BLaER1 treated with 17β-estradiol and CSF1 and Interleukin-3, amounts not matched to agents 10 nM and 100 nM (cell line): ENCODE measurements around the gene SH2D5.

Experiments used
- H3K27ac ChIP-seq, 11 experiments: shearing (Covaris generic); formaldehyde crosslinking; 2 replicates each; pipeline ENCODE4 v1.8.1; 2022
- H3K27me3 ChIP-seq, 11 experiments: shearing (Covaris generic); formaldehyde crosslinking; 2 replicates each; pipeline ENCODE4 v1.8.1; 2022
- H3K36me3 ChIP-seq, 11 experiments: shearing (Covaris generic); formaldehyde crosslinking; 2 replicates each; pipeline ENCODE4 v1.8.1; 2022
- H3K4me1 ChIP-seq, 10 experiments: shearing (Covaris generic); formaldehyde crosslinking; 2 replicates each; pipeline ENCODE4 v1.8.1; 2022
- H3K4me2 ChIP-seq, 11 experiments: shearing (Covaris generic); formaldehyde crosslinking; 2 replicates each; pipeline ENCODE4 v1.8.1; 2022
- H3K4me3 ChIP-seq, 10 experiments: shearing (Covaris generic); formaldehyde crosslinking; 2 replicates each; pipeline ENCODE4 v1.8.1; 2022
- H3K9ac ChIP-seq, 11 experiments: shearing (Covaris generic); formaldehyde crosslinking; 2 replicates each; pipeline ENCODE4 v1.8.1; 2022
- H3K9me3 ChIP-seq, 11 experiments: shearing (Covaris generic); formaldehyde crosslinking; replicated peaks in 1 of 11; 2 replicates each; pipeline ENCODE4 v1.8.1; 2022
- H4K20me1 ChIP-seq, 11 experiments: shearing (Covaris generic); formaldehyde crosslinking; 2 replicates each; pipeline ENCODE4 v1.8.1; 2022
- Cebpa-rat ChIP-seq, 11 experiments: shearing (Covaris generic); IDR thresholded peaks; 2 replicates each; pipeline ENCODE4 v1.8.1; 2022

SH2D5 gene

DNA sequence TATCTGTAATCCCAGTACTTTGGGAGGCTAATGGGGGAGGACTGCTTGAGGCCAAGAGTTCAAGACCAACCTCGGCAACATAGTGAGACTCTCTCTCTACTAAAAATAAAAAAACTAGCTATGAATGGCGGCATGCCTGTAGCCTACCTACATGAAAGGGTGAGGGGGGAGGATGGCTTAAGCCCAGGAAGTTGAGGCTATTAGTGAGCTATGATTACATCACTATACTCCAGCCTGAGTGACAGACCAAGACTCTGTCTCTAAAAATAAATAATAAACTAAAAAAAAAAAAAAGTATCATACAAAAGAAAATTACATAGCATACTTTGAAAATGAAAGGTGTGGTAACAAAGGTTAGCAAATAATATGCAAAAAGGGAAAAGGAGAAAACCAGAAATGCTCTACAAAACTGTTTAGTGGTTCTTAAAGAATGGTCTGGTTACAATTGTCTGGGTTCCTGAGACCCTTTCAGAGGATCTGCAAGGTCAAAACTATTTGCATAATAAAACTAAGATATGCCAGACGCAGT is 19.0 kb upstream of the SH2D5 start:
- no peak overlapping the region for H3K27ac ChIP-seq
- H3K4me2 ChIP-seq, result peak overlapping the region in 2 of 11 experiments; percentile 15 to 16; a peak in 3 of 22 replicates
- H3K9me3 ChIP-seq, result no peaks in the 10 kb centered on the region
- no peak for TF ChIP-seq Cebpa-rat (IDR thresholded peaks at IDR 0.05)
- H4K20me1 ChIP-seq, result peaks cover 4 to 44% (median 24%) of the 10 kb centered on the region in 11 experiments; a peak in 15 of 22 replicates
- H3K9ac ChIP-seq, result no peak overlapping the region
- peaks cover 0 to 15% (median 8%) of the 10 kb centered on the region in 10 experiments; a peak in 8 of 20 replicates for H3K4me1 ChIP-seq
- H3K27me3 ChIP-seq, result no peaks in the 10 kb centered on the region
- peaks cover 93 to 100% (median 98%) of the 10 kb centered on the region in 11 experiments for H3K36me3 ChIP-seq
- H3K4me3 ChIP-seq, result no peak overlapping the region

DNA sequence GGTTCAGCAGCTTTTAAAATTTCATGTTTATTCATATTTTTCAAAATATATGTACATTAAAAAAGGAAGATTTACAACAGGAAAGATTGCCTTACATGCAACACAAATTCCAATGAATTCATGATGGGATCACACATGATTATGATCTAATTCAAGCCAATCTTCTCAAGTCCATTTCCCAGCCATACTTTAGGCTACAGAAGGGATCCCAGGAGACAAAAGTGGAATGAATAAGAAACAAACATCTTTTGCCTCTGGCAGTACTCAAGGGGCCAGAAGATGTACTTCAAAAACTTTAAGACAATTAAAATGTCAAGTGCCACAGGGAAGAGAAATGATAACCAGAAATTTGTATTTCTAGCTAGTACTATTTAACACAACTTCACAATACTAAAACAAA is 10.2 kb upstream of the SH2D5 start:
- H3K27ac ChIP-seq, result no peak overlapping the region

DNA sequence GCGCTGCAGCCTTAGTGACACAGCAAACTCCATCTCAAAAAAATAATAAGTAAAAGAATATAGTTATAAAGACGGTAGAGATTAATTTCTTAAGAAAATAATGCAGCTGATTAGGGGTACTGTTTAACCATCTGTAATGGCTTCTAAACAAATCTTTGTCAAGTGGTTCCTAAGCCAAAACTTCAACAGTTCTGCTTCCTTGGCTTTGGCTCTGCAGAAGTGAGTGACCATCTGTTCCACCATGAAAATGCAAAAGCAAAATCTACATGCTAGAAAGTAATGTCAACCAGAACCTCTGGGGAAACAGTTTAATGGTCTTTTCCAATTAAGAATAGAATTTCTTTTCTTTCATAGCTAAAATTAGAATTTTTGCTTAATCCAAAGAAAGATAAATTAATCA is 8.3 kb upstream of the SH2D5 start:
- no peak overlapping the region for H3K27ac ChIP-seq

More for the DNA sequence above, 10.2 kb upstream of the SH2D5 start:
- peaks cover 0 to 54% (median 16%) of the 10 kb centered on the region in 11 experiments; a peak in 14 of 22 replicates for H4K20me1 ChIP-seq
- no peaks in the 10 kb centered on the region for H3K9me3 ChIP-seq
- H3K27me3 ChIP-seq, result no peaks in the 10 kb centered on the region
- no peak for TF ChIP-seq Cebpa-rat (IDR thresholded peaks at IDR 0.05)
- H3K4me2 ChIP-seq, result no peak overlapping the region
- peaks cover 95 to 100% (median 99%) of the 10 kb centered on the region in 11 experiments for H3K36me3 ChIP-seq
- no peaks in the 10 kb centered on the region for H3K4me1 ChIP-seq
- H3K9ac ChIP-seq, result no peak overlapping the region
- no peak overlapping the region for H3K4me3 ChIP-seq

GRCh38 chr1:20739225-20739624 is 6.7 kb upstream of the SH2D5 start:
- Histone ChIP-seq H3K9ac (no peak overlapping the region), H4K20me1 (peaks cover 0 to 36% (median 9%) of the 10 kb centered on the region in 11 experiments; a peak in 13 of 22 replicates), H3K27me3 (no peaks in the 10 kb centered on the region), H3K27ac (no peak overlapping the region), H3K9me3 (no peaks in the 10 kb centered on the region), H3K4me1 (no peaks in the 10 kb centered on the region), H3K4me3 (no peak overlapping the region), H3K36me3 (peaks cover 67 to 76% (median 71%) of the 10 kb centered on the region in 11 experiments), H3K4me2 (no peak overlapping the region)
- no peak for TF ChIP-seq Cebpa-rat (IDR thresholded peaks at IDR 0.05)

More for the DNA sequence above, 8.3 kb upstream of the SH2D5 start:
- Histone ChIP-seq H3K4me3 (no peak overlapping the region), H3K9ac (no peak overlapping the region), H3K4me2 (no peak overlapping the region), H3K4me1 (no peaks in the 10 kb centered on the region), H3K36me3 (peaks cover 83 to 92% (median 87%) of the 10 kb centered on the region in 11 experiments), H4K20me1 (peaks cover 0 to 42% (median 14%) of the 10 kb centered on the region in 11 experiments; a peak in 14 of 22 replicates), H3K9me3 (no peaks in the 10 kb centered on the region), H3K27me3 (no peaks in the 10 kb centered on the region)
- TF ChIP-seq Cebpa-rat (IDR thresholded peaks at IDR 0.05), result no peak

- H3K9ac ChIP-seq, result no peak overlapping the region
- no peak overlapping the region for H3K4me3 ChIP-seq
- peaks cover 14 to 23% (median 16%) of the 10 kb centered on the region in 10 experiments for H3K4me1 ChIP-seq
- H4K20me1 ChIP-seq, result peaks cover 0 to 46% (median 19%) of the 10 kb centered on the region in 11 experiments; a peak in 19 of 22 replicates
- no peak for TF ChIP-seq Cebpa-rat (IDR thresholded peaks at IDR 0.05)
- H3K27ac ChIP-seq, result no peak overlapping the region
- peaks cover 32 to 40% (median 35%) of the 10 kb centered on the region in 11 experiments for H3K36me3 ChIP-seq
- no peaks in the 10 kb centered on the region for H3K9me3 ChIP-seq
- peaks cover 23 to 34% (median 24%) of the 10 kb centered on the region in 11 experiments for H3K27me3 ChIP-seq
- no peak overlapping the region for H3K4me2 ChIP-seq
These were observed 3.1 kb upstream of the SH2D5 start for GRCh38 chr1:20735581-20736111.

DNA sequence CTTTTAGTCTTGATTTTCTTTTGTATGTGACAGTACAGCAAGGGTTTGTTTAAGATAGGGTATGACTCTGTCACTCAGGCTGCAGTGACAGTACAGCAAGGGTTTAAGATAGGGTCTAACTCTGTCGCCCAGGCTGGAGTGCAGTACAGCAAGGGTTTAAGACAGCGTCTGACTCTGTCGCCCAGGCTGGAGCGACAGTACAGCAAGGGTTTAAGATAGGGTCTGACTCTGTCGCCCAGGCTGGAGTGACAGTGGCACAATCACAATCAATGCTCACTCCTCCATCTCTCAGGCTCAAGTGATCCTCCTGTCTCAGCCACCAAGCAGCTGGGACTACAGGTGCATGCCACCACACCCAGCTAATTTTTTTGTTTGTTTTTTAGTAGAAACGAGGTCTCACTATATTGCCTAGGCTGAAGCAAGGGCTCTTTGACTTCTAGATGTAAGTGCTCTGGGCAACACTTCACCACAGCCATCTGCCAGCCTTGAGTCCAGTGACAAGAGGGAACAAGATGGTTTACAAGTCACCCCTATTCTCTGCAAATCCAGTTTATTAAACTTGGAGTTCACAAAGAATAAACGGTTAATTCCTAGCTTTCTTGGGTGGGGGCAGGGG is 965 bp upstream of the SH2D5 start:
- no peaks in the 10 kb centered on the region for H3K9me3 ChIP-seq
- H3K27ac ChIP-seq, result peak overlapping the region in 1 of 11 experiments; percentile 31; a peak in 1 of 22 replicates
- H3K4me3 ChIP-seq, result peak overlapping the region in 3 of 10 experiments; percentile 67 to 70 (median 68); a peak in 5 of 20 replicates
- peaks cover 14 to 26% (median 16%) of the 10 kb centered on the region in 10 experiments for H3K4me1 ChIP-seq
- peaks cover 11 to 19% (median 15%) of the 10 kb centered on the region in 11 experiments for H3K36me3 ChIP-seq
- H3K27me3 ChIP-seq, result peaks cover 45 to 56% (median 46%) of the 10 kb centered on the region in 11 experiments
- H3K9ac ChIP-seq, result peak overlapping the region in 1 of 11 experiments; percentile 61; a peak in 2 of 22 replicates
- peak overlapping the region; percentile 97 to 100 (median 99) for H3K4me2 ChIP-seq
- TF ChIP-seq Cebpa-rat (IDR thresholded peaks at IDR 0.05), result no peak
- peaks cover 0 to 50% (median 29%) of the 10 kb centered on the region in 11 experiments; a peak in 17 of 22 replicates for H4K20me1 ChIP-seq

GRCh38 chr1:20732071-20732587 is 374 bp downstream of the SH2D5 start:
- H3K4me1 ChIP-seq, result peaks cover 14 to 26% (median 16%) of the 10 kb centered on the region in 10 experiments
- peak overlapping the region; percentile 27 to 69 (median 61); a peak in 19 of 22 replicates for H3K9ac ChIP-seq
- peaks cover 0 to 6% (median 2%) of the 10 kb centered on the region in 11 experiments; a peak in 10 of 22 replicates for H3K36me3 ChIP-seq
- H3K27ac ChIP-seq, result peak overlapping the region in 2 of 11 experiments; percentile 11 to 15; a peak in 2 of 22 replicates
- TF ChIP-seq Cebpa-rat (IDR thresholded peaks at IDR 0.05), result no peak
- peak overlapping the region; percentile 52 to 74 (median 64) for H3K4me3 ChIP-seq
- peak overlapping the region; percentile 97 to 100 (median 99) for H3K4me2 ChIP-seq
- peaks cover 0 to 63% (median 28%) of the 10 kb centered on the region in 11 experiments; a peak in 17 of 22 replicates for H4K20me1 ChIP-seq
- H3K9me3 ChIP-seq, result no peaks in the 10 kb centered on the region
- peaks cover 48 to 60% (median 55%) of the 10 kb centered on the region in 11 experiments for H3K27me3 ChIP-seq

DNA sequence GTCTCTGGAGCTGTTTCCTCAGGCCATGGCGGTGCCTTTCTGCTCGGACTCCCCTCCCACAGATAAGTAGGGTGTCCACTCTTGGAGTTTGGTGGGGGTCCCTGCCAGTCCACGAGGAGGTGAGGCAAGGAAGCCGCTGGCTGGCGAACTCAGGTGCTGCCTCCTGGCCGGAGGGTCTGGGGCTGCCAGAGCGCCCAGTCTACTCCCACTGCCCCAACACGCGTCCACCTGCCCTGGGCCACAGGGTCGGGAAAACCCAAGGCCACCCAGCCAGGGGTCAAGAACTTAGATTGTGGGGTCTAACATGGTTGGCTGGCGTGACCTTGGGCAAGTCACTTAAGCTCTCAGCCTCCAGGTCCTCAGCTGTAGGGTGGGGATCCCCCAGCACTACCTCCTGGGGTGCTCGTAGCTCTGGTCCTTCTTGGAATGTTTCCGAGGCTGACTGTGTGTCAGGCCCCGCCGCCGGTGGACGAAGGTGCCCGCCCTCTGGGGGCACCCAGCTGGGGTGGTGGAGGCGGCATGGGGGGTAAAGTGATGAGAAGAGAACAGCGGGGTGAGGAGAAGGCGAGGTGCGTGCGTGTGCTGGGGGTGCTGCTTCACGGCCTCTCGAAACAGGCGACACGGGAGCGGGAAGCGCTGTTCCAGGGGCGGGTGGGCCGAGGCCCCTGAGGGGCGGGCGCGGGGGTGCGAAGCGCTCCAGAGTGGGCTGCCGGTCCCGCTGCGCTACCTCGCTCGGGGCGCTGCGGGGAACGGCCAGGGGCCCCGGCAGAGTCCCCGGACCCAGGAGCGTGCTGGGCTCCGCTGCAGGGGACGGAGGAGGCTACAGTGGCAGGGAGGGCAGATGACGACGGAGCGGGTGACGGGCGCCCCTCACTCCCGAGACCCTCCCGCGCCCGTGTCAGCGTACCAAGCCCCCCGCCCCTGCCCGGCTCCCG is 1.2 kb downstream of the SH2D5 start:
- peaks cover 0 to 69% (median 28%) of the 10 kb centered on the region in 11 experiments; a peak in 17 of 22 replicates for H4K20me1 ChIP-seq
- peaks cover 14 to 26% (median 16%) of the 10 kb centered on the region in 10 experiments for H3K4me1 ChIP-seq
- H3K9me3 ChIP-seq, result no peaks in the 10 kb centered on the region
- peak overlapping the region in 9 of 11 experiments; percentile 39 to 69 (median 51); a peak in 12 of 22 replicates for H3K9ac ChIP-seq
- no peaks in the 10 kb centered on the region for H3K36me3 ChIP-seq
- peak overlapping the region; percentile 97 to 100 (median 99) for H3K4me2 ChIP-seq
- TF ChIP-seq Cebpa-rat (IDR thresholded peaks at IDR 0.05), result no peak
- peaks cover 48 to 60% (median 55%) of the 10 kb centered on the region in 11 experiments for H3K27me3 ChIP-seq
- H3K27ac ChIP-seq, result no peak overlapping the region
- peak overlapping the region; percentile 52 to 74 (median 64) for H3K4me3 ChIP-seq
